GM20431 (cell line): ENCODE results near the gene LILRA6.
"Not testable (repeated sequence)": the region's sequence is repeated elsewhere in the genome, so short reads cannot be mapped to it uniquely, and the experiment has no call there.

Source experiments
- in situ Hi-C: fragments of 300-500 bp; cut with MseI, MboI; formaldehyde crosslinking; loops from one replicate; pipeline ENCODE4 v1.15.0; 2020; ENCODE audit warnings: low sequenced_read_pairs; ENCODE audit not compliant: unreplicated experiment

The LILRA6 gene

GRCh38 chr19:54209811-54210494 is 32.6 kb downstream of the LILRA6 start:
- in situ Hi-C loops: no loop called here

GRCh38 chr19:54209058-54209810 is 33.4 kb downstream of the LILRA6 start:
- in situ Hi-C loops: no loop called here

GRCh38 chr19:54208784-54209057 is 33.9 kb downstream of the LILRA6 start:
- in situ Hi-C loops: no loop called here

- in situ Hi-C loops: no loop called here
Observed at GRCh38 chr19:54207983-54208783, 34.4 kb downstream of the LILRA6 start.

- in situ Hi-C loops: no loop called here
Observed at GRCh38 chr19:54207676-54207982, 35.0 kb downstream of the LILRA6 start.

- in situ Hi-C loops: not testable (repeated sequence)
Observed at GRCh38 chr19:54207193-54207592, 35.4 kb downstream of the LILRA6 start.

- in situ Hi-C loops: no loop called here
Observed at GRCh38 chr19:54206831-54207177, 35.8 kb downstream of the LILRA6 start.

- in situ Hi-C loops: no loop called here
Observed at GRCh38 chr19:54206030-54206830, 36.4 kb downstream of the LILRA6 start.

- in situ Hi-C loops: no loop called here
Observed at GRCh38 chr19:54204767-54205468, 37.7 kb downstream of the LILRA6 start.

GRCh38 chr19:54203151-54203611 is 39.4 kb downstream of the LILRA6 start:
- in situ Hi-C loops: no loop called here

GRCh38 chr19:54201980-54202379 is 40.6 kb downstream of the LILRA6 start:
- in situ Hi-C loops: no loop called here

GRCh38 chr19:54201172-54201701 is 41.4 kb downstream of the LILRA6 start:
- in situ Hi-C loops: no loop called here

GRCh38 chr19:54199401-54199800 is 43.2 kb downstream of the LILRA6 start:
- in situ Hi-C loops: no loop called here

GRCh38 chr19:54197121-54197520 is 45.5 kb downstream of the LILRA6 start:
- in situ Hi-C loops: no loop called here

GRCh38 chr19:54196536-54196935 is 46.1 kb downstream of the LILRA6 start:
- in situ Hi-C loops: no loop called here

- in situ Hi-C loops: not testable (repeated sequence)
Observed at GRCh38 chr19:54194463-54194862, 48.1 kb downstream of the LILRA6 start.

GRCh38 chr19:54193011-54193410 is 49.6 kb downstream of the LILRA6 start:
- in situ Hi-C loops: no loop called here

GRCh38 chr19:54191811-54192453 is 50.7 kb downstream of the LILRA6 start:
- in situ Hi-C loops: no loop called here
